ENCODE results near the gene HPS6.

Gene HPS6

GRCh38 chr10:102115775-102116174, 50.6 kb downstream of the HPS6 start:
- in situ Hi-C loops (cut with MboI; ENCODE audit: low sequenced_read_pairs) = no loop called here

GRCh38 chr10:102116656-102117055, 51.5 kb downstream of the HPS6 start:
- in situ Hi-C loops (cut with MboI; ENCODE audit: low sequenced_read_pairs) = no loop called here

Data from HL-60/S4 treated with retinoic acid at 250 ng/mL for 4 days and 3 days (cell line).